ENCODE measurements around the gene PRUNE2. TPM values are rescaled to one million over a fixed set of nuclear protein-coding genes. Genes with fewer than 3 reads are reported as not detected.

PRUNE2 gene
- total RNA-seq: 17.0 and 18.7 TPM in 2 replicates

GRCh38 chr9:76905791-76906646 lies at the start of gene PRUNE2:
Gene PRUNE2, minus strand, starts transcription at chr9:76906114. Its CDS starts 151 bp downstream, at chr9:76905963.

GRCh38 chr9:76764138-76764537 lies 141.8 kb downstream of the PRUNE2 start, which contains the start of gene PCA3:
Gene PCA3, plus strand, starts transcription at chr9:76764438.

Other genes starting within 250 kb of the PRUNE2 start
- gene PCA3, start 141.7 kb downstream of the PRUNE2 start, total RNA-seq: not detected in 2 replicates
- not detected in 2 replicates for gene FOXB2, start 113.5 kb upstream of the PRUNE2 start, total RNA-seq

All from myometrial cell (primary cell).